ENCODE results near the gene INHBB. TPM values are rescaled to one million over a fixed set of nuclear protein-coding genes. Genes with fewer than 3 reads are reported as not detected.

INHBB gene
- total and polyA plus RNA-seq, 4 donors, result 0.97 to 7.8 (median 5.8) TPM

DNA sequence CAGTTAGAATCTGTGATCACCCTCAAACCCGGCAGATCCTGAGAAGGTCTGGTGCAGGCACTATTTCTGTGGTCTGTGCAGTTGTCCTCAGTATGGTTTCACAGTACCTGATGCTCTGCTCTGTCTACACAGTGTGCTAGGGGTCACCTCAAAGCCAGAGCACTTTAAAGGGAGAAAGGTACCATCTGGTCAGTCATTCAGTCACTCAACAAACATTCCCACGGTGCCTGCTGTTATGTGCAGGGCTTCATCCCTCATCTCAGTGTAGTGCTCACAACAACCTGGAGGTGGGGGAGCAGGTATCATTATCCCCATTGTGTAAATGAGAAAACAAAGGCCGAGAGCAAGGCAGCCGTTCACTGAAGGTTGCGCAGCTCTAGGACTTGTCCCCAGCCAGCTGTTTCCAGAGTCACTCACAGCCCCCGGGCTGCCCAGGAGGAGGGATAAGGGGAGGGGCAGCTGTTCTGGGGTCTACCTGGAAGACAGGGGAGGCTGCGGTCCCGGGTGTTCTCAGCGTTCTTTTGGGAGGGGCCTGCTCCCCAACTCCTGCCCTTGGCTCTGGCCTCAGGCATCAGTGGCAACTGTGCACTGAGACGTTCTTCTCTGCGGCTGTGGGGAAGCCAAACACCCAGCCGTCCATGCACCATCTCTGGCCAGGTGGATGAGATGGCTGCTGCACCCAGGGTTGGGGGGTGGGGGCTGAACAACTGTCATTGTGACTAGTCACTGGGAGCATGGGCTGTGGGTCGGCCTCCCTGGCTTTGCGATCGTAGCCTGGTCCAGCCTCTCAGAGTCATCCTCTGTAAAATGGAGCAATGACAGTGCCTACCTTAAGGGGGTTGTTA lies 9.2 kb downstream of the INHBB start:
- no peaks in the 10 kb centered on the region for H3K4me1 ChIP-seq (ENCODE audit: control insufficient read depth in 5 of 5, insufficient read depth in 5 of 5, low read length in 5 of 5)
- H3K9ac ChIP-seq (ENCODE audit: insufficient read depth in 1 of 2, low read length in 2 of 2), result no peak overlapping the region
- no peaks in the 10 kb centered on the region for H3K36me3 ChIP-seq (ENCODE audit: control insufficient read depth in 4 of 4, insufficient read depth in 4 of 4, low read length in 4 of 4)
- no peak for ATAC-seq (ENCODE audit: insufficient read depth, low FRiP score)
- 85 to 88% methylated on average over 15 of the region's 15 CpGs for WGBS, 2 donors
- no peaks in the 10 kb centered on the region for H3K9me3 ChIP-seq (ENCODE audit: control insufficient read depth in 4 of 4, insufficient read depth in 3 of 4, low read length in 3 of 4)
- peaks cover 0 to 25% (median 7%) of the 10 kb centered on the region in 3 donors for H3K27me3 ChIP-seq (ENCODE audit: control insufficient read depth in 3 of 3, insufficient read depth in 3 of 3, low read length in 2 of 3)
- DNase-seq, result no peak
- H3K27ac ChIP-seq (ENCODE audit: low read depth in 1 of 2, low read length in 1 of 2), result no peak overlapping the region
- no peak overlapping the region for H3K4me3 ChIP-seq
- TF ChIP-seq, protein P1, sequence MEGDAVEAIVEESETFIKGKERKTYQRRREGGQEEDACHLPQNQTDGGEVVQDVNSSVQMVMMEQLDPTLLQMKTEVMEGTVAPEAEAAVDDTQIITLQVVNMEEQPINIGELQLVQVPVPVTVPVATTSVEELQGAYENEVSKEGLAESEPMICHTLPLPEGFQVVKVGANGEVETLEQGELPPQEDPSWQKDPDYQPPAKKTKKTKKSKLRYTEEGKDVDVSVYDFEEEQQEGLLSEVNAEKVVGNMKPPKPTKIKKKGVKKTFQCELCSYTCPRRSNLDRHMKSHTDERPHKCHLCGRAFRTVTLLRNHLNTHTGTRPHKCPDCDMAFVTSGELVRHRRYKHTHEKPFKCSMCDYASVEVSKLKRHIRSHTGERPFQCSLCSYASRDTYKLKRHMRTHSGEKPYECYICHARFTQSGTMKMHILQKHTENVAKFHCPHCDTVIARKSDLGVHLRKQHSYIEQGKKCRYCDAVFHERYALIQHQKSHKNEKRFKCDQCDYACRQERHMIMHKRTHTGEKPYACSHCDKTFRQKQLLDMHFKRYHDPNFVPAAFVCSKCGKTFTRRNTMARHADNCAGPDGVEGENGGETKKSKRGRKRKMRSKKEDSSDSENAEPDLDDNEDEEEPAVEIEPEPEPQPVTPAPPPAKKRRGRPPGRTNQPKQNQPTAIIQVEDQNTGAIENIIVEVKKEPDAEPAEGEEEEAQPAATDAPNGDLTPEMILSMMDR (IDR thresholded peaks at IDR 0.05; ENCODE audit: control extremely low read depth, extremely low read depth), result no peak

DNA sequence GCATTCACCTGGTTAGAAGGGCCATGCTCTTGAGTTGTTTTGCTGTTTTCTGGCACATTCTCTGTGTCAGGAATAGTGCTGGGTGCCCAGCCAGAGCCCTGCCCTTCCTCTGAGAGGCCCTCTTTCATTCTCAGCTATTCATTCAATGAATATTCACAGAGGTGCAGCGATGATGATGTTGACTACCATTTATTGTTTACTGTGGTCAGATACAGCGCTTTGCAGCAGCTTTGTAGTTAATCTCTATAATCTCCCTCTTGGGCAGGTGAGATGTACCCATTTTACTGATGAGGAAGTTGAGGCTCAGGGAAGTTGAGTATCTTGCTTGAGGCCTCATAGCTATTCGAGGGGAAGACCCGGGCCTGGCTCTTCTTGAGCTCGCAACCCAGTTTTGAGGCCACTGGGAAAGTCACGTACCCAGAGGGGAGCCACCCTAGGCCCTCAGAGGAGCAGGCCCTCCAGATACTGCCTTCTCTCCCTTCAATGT lies 9.9 kb downstream of the INHBB start:
- TF ChIP-seq, protein P1 (IDR thresholded peaks at IDR 0.05; ENCODE audit: control extremely low read depth, extremely low read depth), result no peak
- WGBS, 2 donors, result 92 to 97% methylated on average over 6 of the region's 6 CpGs
- DNase-seq, result no peak
- Histone ChIP-seq H3K9ac (ENCODE audit: insufficient read depth in 1 of 2, low read length in 2 of 2) (no peak overlapping the region), H3K27ac (ENCODE audit: low read depth in 1 of 2, low read length in 1 of 2) (no peak overlapping the region), H3K36me3 (ENCODE audit: control insufficient read depth in 4 of 4, insufficient read depth in 4 of 4, low read length in 4 of 4) (no peaks in the 10 kb centered on the region), H3K9me3 (ENCODE audit: control insufficient read depth in 4 of 4, insufficient read depth in 3 of 4, low read length in 3 of 4) (no peaks in the 10 kb centered on the region), H3K27me3 (ENCODE audit: control insufficient read depth in 3 of 3, insufficient read depth in 3 of 3, low read length in 2 of 3) (peaks cover 0 to 18% (median 4%) of the 10 kb centered on the region in 3 donors), H3K4me3 (no peak overlapping the region), H3K4me1 (ENCODE audit: control insufficient read depth in 5 of 5, insufficient read depth in 5 of 5, low read length in 5 of 5) (no peaks in the 10 kb centered on the region)
- no peak for ATAC-seq (ENCODE audit: insufficient read depth, low FRiP score)

DNA sequence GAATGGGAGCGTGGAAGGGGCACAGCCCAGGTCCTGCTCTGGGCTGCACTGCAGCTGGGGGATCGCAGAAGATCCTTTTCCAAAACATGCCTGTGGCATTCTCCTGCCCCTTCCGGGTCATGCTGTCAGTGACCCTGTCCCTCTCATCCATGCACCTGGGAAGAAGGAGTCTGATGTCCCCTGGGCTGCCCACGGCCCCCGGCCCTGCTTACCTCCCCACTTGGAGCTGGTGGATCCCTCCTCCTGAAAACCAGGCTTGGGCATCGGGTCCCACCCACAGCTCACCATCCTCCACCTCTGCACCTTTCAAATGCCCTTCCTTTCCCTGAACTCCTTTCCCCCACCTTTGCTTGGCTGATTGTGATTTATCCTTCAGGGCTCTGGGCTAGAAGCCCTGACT lies 11.8 kb downstream of the INHBB start:
- no peaks in the 10 kb centered on the region for H3K36me3 ChIP-seq (ENCODE audit: control insufficient read depth in 4 of 4, insufficient read depth in 4 of 4, low read length in 4 of 4)

More for the DNA sequence above, 11.8 kb downstream of the INHBB start:
- no peak for ATAC-seq (ENCODE audit: insufficient read depth, low FRiP score)
- Histone ChIP-seq H3K4me3 (no peak overlapping the region), H3K4me1 (ENCODE audit: control insufficient read depth in 5 of 5, insufficient read depth in 5 of 5, low read length in 5 of 5) (no peaks in the 10 kb centered on the region), H3K27me3 (ENCODE audit: control insufficient read depth in 3 of 3, insufficient read depth in 3 of 3, low read length in 2 of 3) (peaks cover 0 to 14% (median 0%) of the 10 kb centered on the region in 3 donors), H3K9me3 (ENCODE audit: control insufficient read depth in 4 of 4, insufficient read depth in 3 of 4, low read length in 3 of 4) (no peaks in the 10 kb centered on the region), H3K9ac (ENCODE audit: insufficient read depth in 1 of 2, low read length in 2 of 2) (no peak overlapping the region), H3K27ac (ENCODE audit: low read depth in 1 of 2, low read length in 1 of 2) (no peak overlapping the region)
- TF ChIP-seq, protein P1 (IDR thresholded peaks at IDR 0.05; ENCODE audit: control extremely low read depth, extremely low read depth), result no peak
- 82 to 88% methylated on average over 6 of the region's 6 CpGs for WGBS, 2 donors
- no peak for DNase-seq
